GM23248 (cell line): ENCODE data around the gene FHOD3.

Experiments
- EZH2 ChIP-seq: fragments of 200-600 bp; sonication (generic); IDR thresholded peaks from 2 replicates; pipeline ENCODE4 v1.6.1; 2018; ENCODE audit warnings: antibody characterized with exemption, mild to moderate bottlenecking; ENCODE audit not compliant: insufficient read depth, poor library complexity, severe bottlenecking
- EZH2phosphoT487 ChIP-seq: fragments of 200-600 bp; sonication (generic); IDR thresholded peaks from 2 replicates; pipeline ENCODE4 v1.6.1; 2018; ENCODE audit warnings: antibody characterized with exemption, moderate library complexity, mild to moderate bottlenecking, low read depth; ENCODE audit not compliant: insufficient read depth

DNA sequence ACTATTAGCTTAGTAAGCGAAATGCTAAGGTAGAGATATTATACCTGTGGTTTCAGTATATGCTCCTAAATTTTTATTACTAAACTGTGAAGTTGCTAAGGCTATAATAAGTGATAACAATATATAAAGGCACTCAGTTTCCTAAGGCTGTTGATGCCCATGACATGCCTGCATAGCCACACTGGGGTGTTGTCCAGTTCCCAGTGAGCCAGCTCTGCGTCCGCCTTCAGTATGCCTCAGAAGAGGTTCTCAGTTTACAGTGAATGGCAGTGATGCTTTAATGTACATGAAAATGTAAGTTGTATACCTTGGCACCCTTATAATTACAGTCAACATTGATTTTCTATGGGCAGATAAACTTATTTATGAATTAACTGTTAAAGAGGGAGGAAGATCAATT, 7.2 kb downstream of the FHOD3 start:
- no peak for TF ChIP-seq EZH2
- no peak for TF ChIP-seq EZH2phosphoT487
